Measurements from ENCODE around the gene CROCC2.
A peak's percentile ranks its signal among the peaks of the same experiment; 100 is the strongest.

Gene CROCC2

DNA sequence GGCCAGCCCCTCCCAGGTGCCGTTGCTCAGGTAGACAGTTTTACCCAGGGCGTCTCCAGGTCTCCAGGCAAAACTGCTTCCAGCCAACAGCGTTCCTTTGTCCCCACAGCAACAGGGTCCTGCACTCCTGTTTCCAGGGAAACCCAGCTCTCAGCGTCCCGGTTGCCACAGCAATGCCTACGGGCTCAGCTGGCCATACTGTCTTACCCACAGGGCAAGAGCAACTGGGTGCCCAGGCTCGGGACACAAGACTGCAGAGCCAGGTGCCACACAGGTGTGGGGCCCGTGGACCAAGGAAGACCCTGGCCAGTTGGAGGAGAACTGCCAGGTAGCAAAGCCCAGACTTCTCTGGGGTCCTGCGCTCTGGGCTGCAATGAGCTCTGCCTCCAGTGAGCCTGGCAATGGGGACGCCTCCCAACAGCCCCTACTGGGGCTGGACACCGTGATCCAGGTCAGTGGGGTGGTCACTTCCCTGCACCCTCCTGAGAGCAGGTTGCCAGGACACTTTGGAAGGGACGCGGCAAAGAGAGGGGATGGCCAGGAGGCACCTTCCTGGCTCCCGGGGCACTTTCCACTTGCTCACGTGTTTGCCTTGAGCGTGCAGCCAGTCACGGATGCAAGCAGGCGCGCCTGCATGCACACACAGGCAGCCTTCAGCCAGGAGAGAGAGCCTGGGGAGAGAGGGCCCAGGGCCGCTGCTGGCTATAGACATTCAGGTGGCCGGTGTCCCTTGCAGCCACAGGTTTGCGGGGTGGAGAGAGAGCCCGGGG, at the start of gene CROCC2:
Gene CROCC2, plus strand, starts transcription at position 196 of the 770 bp plus-strand sequence. Its CDS starts 178 bp downstream, at position 374.
- DNase-seq (ENCODE audit: low read depth): no peak

DNA sequence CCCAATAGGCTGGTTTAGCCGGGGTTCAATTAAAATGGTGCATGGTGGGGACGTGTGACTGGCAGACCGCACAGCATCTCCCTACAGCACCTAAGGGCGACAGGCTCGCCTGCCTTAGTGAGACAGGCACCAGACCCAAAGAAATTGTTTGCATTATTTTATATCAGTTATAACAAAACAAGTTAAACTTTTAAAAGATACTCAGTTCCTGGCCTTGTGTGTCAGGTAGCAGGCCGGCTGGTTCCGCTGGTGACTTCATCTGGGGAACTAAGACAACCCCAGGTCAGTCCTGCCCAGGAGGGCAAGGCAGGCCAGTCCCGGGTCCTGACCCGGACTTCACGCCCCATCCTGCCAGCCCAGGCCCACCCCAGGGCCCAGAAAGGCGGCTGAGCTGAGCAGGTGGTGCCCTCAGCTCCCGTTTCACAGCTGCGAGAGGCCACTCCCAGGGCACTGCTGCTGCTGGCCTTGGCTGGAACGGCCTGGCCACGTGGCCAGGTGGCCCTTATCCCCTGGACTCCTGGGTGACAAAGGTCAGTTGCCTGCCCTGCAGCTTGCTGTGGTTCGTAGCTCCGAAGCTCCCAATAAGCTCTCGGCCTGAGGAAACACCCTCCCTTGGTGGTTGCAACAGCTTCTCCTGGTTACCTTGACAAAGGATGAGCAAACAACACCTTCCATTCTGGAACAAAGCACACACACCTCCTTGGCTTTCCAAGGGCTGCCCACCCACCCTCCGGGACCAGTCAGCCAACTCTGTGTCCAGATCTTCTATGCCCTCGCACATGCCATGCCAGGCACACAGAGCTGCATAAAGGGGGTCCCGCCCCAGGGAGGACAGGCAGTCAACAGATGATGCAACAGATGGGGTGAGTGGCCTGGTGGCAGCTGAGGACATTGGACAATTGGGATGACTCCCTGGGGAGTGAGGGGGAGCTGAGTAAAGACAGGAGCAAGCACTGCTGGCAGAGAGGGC, 48.8 kb upstream of the CROCC2 start:
- DNase-seq (ENCODE audit: low read depth): no peak

DNA sequence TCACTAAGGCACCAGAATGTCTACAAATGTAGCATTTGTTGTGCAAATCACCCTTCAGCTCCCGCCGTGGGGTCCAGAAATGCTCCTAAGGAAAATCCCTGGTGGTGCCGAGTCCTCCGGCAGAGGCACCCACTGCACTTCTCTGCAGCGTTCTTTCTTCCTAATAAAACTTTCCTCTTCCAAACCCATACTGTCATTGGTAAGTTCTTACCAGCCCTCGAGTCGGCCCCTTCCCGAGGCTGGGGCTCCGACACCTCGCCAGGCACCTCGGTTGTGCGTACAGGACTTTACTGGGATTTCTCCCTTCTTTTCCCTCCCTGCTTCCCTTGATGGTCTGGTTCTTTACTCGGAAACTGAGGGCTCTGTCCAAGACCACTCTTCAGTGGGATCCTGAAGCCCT, 47.8 kb upstream of the CROCC2 start:
- DNase-seq (ENCODE audit: low read depth): no peak

DNA sequence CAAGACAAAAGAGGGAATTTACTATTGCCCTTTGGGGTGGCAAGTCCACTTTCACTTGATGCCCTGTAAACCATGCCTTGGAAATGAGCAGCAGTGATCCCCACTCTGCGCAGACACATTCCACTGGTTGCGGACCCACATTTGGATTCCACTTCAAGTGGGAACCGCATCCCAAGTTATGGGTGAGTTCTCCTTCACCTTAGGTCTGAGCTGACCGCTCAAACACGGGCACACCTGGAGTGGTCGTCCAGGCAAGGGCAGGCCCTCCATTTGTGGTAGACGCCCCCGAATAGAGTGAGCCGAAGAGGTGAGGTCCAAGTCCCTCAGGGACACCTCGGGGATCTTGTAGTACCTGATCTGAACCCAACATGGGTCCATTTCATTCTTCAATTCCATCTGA, 47.3 kb upstream of the CROCC2 start:
- no peak for DNase-seq (ENCODE audit: low read depth)

DNA sequence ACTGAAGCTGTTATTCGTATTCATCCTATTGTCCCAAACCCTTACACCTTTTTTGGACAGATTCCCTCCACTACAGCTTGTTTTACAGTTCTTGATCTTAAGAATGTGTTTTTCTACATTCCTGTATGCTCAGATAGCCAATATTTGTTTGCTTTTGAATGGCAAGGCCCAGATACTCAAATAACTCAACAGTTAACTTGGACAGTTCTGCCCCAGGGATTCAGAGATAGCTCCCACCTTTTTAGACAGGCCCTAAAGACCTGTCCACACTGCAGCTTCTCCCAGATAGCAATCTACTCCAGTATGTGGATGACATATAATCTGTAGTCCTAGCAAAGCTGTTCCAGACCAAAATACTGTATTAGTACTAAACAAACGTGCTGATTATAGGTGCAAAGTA, 44.6 kb upstream of the CROCC2 start:
- no peak for DNase-seq (ENCODE audit: low read depth)

DNA sequence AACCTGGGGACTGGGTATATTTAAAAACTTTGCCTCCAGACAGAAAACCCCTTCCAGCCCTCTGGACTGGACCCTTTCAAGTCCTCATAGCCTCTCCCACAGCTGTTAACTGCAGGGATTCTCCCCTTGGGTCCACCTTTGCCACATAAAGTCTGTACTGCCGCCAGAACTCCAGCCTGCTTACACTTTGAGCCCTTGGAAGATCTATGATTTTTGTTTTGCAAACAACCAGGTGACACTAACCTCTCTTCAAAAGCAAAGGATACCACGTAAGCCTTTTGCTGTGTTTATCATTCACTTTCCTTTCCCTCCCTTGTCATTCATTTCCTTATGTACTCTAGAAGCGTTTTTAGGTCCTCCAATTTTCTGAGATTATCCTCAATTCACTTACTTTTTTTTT, 41.7 kb upstream of the CROCC2 start:
- no peak for DNase-seq (ENCODE audit: low read depth)

DNA sequence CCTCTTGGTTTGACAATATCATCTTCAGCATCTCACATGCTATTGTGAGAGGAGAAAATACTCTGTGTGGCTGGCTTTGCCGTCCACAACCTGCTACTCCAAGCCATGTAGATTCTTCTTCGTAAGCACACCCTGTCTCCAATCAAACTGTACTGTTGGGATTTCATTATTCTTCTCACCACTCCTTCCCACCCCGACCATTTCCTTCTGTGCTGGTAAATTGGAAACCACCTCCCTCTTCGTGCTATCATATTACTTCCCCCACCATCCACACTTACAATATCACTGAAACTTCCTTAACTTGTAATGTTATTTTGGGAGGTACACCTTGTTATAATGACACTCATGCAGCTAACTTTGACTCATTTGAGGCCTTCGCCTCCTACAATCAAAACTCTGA, 40.7 kb upstream of the CROCC2 start:
- DNase-seq (ENCODE audit: low read depth): no peak

DNA sequence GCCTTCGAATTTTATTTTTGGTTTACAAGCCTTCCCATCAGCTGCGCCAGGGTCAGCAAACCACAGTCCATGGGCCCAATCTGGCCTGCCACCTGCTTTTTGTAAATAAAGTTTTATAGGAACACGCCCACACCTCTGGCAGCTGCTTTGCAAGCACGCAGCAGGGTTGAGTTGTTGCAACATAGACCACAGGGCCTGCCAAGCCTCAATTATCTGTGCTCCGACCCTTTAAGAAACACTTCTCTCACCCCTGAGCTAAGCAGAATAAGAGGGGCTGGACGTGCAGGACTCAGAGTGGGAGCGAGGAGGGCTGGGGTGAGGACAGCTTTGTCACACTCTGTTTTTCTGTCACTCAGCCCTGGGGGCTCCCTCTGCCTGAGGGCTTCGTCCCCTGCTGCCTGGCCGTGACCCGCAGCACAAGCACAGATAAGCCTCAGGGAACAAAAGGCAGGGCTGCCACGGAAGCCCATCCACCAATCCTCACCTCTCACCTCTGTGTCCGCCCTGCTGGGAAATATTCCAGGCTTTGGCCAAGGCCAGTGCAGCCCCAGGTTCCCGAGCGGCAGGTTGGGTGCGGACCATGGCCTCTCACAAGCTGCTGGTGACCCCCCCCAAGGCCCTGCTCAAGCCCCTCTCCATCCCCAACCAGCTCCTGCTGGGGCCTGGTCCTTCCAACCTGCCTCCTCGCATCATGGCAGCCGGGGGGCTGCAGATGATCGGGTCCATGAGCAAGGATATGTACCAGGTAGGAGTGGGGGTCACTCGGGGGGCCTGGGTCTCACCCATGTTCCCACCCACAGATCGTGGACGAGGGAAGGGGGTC, 37.6 kb upstream of the CROCC2 start, which contains the start of gene AGXT:
Gene AGXT, plus strand, starts transcription at position 539 of the 823 bp plus-strand sequence. Its CDS starts 42 bp downstream, at position 581.
- peak; percentile 38 for DNase-seq (ENCODE audit: low read depth)

DNA sequence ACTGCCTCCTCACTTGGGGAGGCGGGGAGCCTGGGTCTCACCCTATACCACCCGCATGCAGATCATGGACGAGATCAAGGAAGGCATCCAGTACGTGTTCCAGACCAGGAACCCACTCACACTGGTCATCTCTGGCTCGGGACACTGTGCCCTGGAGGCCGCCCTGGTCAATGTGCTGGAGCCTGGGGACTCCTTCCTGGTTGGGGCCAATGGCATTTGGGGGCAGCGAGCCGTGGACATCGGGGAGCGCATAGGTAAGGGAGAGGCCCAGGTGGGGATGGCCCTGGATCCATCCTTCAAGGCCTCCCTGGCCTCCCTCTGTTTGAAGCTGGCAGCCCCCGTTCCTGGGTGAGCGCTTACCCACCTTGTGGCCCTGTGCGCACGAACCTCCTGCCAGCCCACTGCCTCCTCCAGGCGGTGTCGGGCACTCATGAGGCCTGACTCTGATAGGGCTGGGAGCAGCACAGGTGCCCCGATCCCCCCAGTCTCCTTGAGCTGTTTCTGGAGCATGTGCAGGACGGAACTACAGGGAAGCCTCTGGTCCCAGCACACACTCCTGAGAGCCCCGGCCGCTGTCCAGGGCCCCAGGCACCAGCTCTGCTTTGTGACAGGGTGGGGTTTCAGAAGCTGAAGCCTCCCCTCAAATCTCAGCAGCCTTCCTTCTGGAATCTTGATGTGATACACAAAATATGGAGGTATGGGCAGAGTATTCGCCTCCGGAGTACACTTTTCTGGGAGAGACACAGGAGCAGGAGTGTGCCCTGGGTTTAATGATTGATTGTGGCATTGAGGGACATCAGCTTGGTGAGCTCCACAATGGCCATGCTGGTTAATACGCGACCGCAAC, 36.8 kb upstream of the CROCC2 start:
- no peak for DNase-seq (ENCODE audit: low read depth)

DNA sequence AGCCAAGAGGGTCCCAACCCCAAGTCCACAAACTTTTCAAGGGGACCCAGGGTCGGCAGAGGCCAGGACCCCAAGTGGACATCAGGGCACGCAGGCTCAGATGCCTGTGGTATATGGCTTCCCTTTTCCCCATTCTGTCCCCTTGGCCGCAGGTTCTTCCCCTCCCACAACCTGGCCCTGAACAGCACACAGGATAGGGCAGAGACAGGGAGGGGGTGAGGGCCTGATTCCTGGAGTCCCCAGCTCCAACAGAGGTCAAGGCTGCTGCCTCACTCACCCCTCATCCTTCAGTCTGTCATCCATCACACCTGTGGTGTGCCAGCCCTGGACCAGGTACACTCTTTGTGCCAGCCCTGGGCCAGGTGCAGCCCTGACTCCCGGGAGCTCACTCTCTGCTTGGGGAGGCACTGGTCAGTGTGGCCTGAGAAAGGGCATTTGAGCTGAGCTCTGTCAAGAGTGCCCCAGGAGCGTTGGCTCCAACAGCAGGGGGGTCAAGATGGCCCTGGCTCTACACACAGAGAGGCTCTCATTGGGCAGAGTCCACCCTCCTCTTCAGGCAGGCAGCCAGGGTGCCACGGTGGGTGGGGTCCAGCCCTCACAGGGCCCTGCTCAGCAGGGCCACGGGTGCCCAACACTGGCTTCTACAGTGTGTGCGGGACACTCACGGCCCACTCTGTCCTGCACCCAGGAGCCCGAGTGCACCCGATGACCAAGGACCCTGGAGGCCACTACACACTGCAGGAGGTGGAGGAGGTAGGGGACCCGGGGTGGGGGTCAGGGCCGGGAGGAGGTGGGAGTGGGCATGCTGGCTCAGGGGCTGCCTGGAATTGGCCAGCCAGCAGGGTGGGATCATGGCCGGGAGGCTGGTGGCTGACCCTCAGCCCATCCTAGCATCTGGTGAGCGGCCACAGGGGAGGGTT, 35.9 kb upstream of the CROCC2 start:
- no peak for DNase-seq (ENCODE audit: low read depth)

DNA sequence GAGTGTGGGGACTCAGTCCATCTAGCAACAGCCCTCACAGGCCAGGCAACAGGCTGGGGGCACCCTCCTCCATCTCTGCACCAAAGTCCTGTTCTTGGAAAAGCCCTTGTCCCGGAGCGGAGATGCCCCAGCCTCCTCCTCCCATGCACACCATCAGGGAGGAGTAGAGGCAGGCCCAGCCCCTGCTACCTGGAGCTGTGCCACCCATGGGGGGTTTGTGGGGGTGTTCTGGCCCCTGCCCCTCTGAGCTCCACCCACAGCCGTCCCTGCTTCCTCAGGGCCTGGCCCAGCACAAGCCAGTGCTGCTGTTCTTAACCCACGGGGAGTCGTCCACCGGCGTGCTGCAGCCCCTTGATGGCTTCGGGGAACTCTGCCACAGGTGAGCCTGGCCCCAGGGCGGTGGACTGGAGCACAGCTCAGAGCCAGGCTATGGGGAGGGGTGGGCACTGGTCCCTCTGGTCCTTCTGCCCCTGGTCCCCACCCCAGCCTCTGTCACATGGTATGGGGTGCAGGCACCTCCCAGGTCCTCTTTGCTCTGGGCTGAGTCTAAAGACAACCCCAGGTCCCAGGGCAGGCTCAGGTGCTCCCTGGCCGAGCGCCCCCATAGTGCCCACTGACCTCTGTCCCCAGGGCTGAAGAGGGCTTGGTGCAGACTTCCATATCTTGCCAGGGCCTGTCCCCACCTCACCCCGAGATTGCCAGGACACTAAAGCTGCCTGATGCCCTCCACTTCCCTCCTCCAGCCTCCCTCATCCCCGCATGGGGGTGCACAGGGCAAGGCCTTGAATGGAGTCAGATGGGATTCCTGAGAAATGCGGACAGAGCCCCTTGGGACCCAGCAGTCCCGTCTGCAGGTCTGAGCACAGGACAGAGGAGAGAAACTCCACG, 34.8 kb upstream of the CROCC2 start:
- DNase-seq (ENCODE audit: low read depth): no peak

DNA sequence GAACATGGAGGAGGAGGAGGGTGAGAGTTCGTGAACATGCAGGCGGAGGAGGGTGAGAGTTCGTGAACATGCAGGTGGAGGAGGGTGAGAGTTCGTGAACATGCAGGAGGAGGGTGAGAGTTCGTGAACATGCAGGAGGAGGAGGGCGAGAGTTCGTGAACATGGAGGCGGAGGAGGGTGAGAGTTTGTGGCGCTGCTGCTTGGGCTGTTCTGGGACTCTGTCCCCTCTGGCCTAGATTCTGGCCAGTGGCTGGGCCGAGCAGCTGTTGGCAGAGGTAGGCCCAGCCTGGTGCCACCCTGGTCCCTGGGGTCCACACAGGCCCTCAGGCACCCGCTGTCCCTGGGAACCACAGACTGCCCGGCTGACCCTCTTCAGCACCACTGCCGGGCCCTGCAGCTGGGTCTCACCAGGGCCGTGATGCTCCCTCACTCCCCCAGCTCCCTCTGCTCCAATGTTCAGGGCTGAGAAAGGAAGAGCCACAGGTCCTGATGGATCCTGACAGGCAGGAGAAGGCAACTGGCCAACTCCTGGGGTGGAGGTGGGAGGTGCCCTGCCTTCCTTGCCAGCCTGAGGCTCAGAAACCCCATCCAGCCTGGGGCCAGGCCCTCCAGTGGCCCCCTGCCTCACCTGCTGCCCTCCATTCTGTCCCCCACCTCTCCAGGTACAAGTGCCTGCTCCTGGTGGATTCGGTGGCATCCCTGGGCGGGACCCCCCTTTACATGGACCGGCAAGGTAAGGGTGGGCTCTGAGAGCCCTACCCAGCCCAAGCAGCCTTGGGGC, 33.6 kb upstream of the CROCC2 start:
- no peak for DNase-seq (ENCODE audit: low read depth)

DNA sequence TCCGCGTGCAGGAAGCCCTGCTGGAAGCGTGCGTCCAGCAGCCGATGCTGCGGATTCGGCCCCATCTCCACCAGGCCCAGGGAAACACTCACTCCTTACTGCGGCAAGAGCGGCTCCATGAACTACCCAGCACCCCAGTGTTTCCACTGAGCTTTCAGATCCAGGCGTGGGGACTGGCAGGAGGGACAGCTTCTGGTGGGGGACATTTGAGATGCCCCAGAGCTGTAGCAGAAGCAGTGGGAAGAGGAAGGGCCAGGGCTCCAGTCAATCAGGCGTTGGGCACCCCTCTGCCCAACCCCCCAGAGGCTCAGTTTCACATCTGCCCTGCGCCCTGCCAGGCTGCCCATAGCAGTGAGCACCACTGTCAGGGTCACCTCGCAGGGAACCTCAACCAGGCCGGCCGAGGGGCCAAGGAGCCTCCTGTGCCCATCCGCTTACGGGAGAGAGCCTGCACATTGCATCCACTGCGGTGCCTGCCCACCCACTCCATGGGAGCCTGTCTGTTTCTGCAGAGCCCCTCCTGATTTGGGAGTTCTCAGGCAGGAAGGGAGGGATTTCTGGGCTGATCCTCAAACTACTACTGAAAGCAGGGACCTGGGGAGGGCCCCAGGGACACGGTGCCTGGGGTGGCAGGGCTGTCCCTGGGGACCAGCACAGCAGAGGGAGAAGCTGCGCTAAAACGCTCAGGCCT, 32.9 kb upstream of the CROCC2 start:
- no peak for DNase-seq (ENCODE audit: low read depth)

DNA sequence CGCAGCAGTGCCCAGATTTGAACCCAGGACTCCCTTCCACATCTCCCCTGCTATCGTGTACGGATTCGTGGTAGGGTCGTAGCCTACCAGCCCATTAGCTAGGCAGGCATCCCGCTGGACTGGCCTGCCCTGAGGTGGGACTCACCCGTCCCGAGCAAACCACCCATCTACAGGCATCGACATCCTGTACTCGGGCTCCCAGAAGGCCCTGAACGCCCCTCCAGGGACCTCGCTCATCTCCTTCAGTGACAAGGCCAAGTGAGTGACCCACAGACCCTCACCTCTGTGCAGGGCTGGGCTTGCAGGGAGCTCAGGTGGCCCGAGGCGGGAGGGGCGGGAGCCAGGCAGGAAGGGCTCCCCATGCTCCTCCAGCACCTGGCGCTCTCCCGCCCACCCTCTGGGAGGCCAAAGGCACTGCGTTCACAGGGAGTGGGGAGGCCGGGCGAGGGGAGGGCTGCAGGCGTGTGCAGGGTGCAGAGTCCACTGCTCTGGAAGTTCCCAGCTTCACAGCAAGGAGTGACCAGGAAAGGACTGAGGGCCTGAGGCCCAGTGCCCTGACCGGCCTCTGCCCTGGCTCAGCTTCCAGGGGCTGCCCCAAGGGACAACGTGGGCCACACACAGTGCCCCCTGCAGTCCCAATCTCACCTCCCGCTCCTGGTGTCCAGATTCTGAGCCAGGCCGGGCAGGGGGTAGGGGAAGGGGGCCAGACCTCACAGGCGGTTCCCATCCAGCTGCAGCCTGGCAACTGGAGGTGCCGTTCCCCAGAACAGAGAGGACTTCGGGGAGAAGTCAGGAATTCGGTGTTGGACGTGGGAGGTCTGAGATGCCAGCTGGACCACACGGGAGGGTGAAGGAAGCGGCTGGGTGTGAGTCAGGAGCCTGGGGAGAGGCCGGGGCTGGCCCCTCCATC, 32.1 kb upstream of the CROCC2 start:
- no peak for DNase-seq (ENCODE audit: low read depth)

DNA sequence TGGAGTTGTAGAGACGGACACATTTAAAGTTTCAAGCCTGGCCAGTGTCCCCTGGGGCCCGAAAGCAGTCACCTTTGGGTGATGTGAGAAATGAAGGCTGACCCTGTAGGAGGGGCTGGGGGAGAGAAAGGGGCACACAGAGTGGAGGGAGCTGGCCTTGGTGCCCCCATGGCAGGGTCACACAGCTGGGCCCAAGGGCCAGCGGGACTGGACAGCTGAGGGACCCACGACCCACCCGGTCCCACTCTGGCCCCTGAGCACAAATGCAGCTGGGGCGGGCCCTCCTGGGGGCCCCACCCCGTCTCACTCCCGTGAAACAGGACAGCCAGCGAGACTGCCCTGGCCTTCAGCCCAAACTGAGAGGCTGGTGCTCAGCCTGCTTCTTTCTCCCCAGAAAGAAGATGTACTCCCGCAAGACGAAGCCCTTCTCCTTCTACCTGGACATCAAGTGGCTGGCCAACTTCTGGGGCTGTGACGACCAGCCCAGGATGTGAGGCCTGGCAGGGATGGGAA, 31.4 kb upstream of the CROCC2 start:
- DNase-seq (ENCODE audit: low read depth): no peak
